ENCODE measurements around the gene NR2F1-AS1.

- TF ChIP-seq CTCF (optimal IDR thresholded peaks at IDR 0.05 in 1 of 3, IDR thresholded peaks at IDR 0.05 in 1 of 3, conservative IDR thresholded peaks at IDR 0.05 in 1 of 3; ENCODE audit: extremely low read depth in 1 of 3, insufficient read depth in 2 of 3, low read length in 3 of 3) (no peak), EZH2 (IDR thresholded peaks at IDR 0.05; ENCODE audit: low read length) (no peak)
Measured at GRCh38 chr5:93503598-93504067, 77.4 kb downstream of the NR2F1-AS1 start.

Data from keratinocyte (primary cell).